IMR-90 (cell line): ENCODE data around the gene C21orf91. TPM values are rescaled to one million over a fixed set of nuclear protein-coding genes. Genes with fewer than 3 reads are reported as not detected.

Source experiments
- ATAC-seq: fragments of 200-7000 bp; cut with Tn5 transposase; 2 replicates; pipeline ENCODE4 v1.9.1; 2020; ENCODE audit warnings: low read depth, mild to moderate bottlenecking, moderate library complexity
- BruUV-seq: library from RNA; stranded (reverse); fragments of 400-500 nt; replicated peaks from 2 replicates; lab custom pipeline; 2021; lab: Mats Ljungman, UMichigan
- CTCF ChIA-PET: fragments of 300-600 bp; formaldehyde crosslinking; extraction: SDS; loops from one replicate; lab custom pipeline; 2021; ENCODE audit warnings: antibody characterized with exemption; lab: Yijun Ruan, JAX
- POLR2A ChIA-PET: fragments of 300-600 bp; sonication (Branson Sonifier 250); formaldehyde crosslinking; loops from one replicate; lab custom pipeline; 2022; ENCODE audit warnings: antibody characterized with exemption; ENCODE audit not compliant: unreplicated experiment; lab: Charles Lee
- DNase-seq: peaks from one replicate; pipeline ENCODE4 v3.0.0; 2013
- H2AFZ ChIP-seq: replicated peaks from 2 replicates; pipeline ENCODE3; 2013; ENCODE audit warnings: low read length, mild to moderate bottlenecking; ENCODE audit not compliant: poor library complexity
- H2AK5ac ChIP-seq: 2 replicates; pipeline ENCODE4 v1.6.1; 2013; ENCODE audit warnings: low read depth, low read length, inconsistent platforms
- H2AK9ac ChIP-seq: replicated peaks from 2 replicates; pipeline ENCODE3; 2013; ENCODE audit warnings: mild to moderate bottlenecking, low read depth, low read length, moderate library complexity; ENCODE audit not compliant: poor library complexity
- H2BK120ac ChIP-seq: 2 replicates; pipeline ENCODE4 v1.6.1; 2013; ENCODE audit warnings: low read depth, low read length, inconsistent platforms
- H2BK15ac ChIP-seq: 3 replicates; pipeline ENCODE4 v1.6.1; 2013; ENCODE audit warnings: low read depth, low read length, inconsistent platforms
- H2BK20ac ChIP-seq: 2 replicates; pipeline ENCODE4 v1.6.1; 2013; ENCODE audit warnings: low read depth, mild to moderate bottlenecking, inconsistent platforms, low read length, moderate library complexity
- H2BK5ac ChIP-seq: 2 replicates; pipeline ENCODE4 v1.6.1; 2013; ENCODE audit warnings: mild to moderate bottlenecking, low read depth, low read length, inconsistent platforms; ENCODE audit not compliant: poor library complexity, severe bottlenecking
- H3K14ac ChIP-seq: replicated peaks from 2 replicates; pipeline ENCODE4 v1.6.1; 2013; ENCODE audit warnings: low read depth, low read length, inconsistent platforms
- H3K18ac ChIP-seq: 2 replicates; pipeline ENCODE4 v1.6.1; 2013; ENCODE audit warnings: low read depth, low read length, control low read depth
- H3K23ac ChIP-seq: 2 replicates; pipeline ENCODE4 v1.6.1; 2013; ENCODE audit warnings: low read depth, low read length, inconsistent platforms
- H3K27ac ChIP-seq: 2 replicates; pipeline ENCODE4 v1.5.1; 2013; ENCODE audit warnings: mild to moderate bottlenecking, control low read depth, low read length; ENCODE audit not compliant: insufficient read depth
- H3K27me3 ChIP-seq: 2 replicates; pipeline ENCODE4 v1.6.1; 2013; ENCODE audit warnings: low read length; ENCODE audit not compliant: control insufficient read depth, insufficient read depth
- H3K36me3 ChIP-seq: 2 replicates; pipeline ENCODE4 v1.6.1; 2013; ENCODE audit warnings: low read length, mixed read lengths; ENCODE audit not compliant: control insufficient read depth, insufficient read depth
- H3K4ac ChIP-seq: 2 replicates; pipeline ENCODE4 v1.6.1; 2013; ENCODE audit warnings: low read depth, low read length, inconsistent platforms
- H3K4me1 ChIP-seq: 2 replicates; pipeline ENCODE4 v1.6.1; 2013; ENCODE audit warnings: low read length, mixed read lengths; ENCODE audit not compliant: control insufficient read depth, insufficient read depth
- H3K4me2 ChIP-seq: 2 replicates; pipeline ENCODE4 v1.6.1; 2013; ENCODE audit warnings: low read depth, mild to moderate bottlenecking, control low read depth, low read length, moderate library complexity
- H3K4me3 ChIP-seq: 2 replicates; pipeline ENCODE4 v1.5.1; 2013; ENCODE audit warnings: low read depth, mild to moderate bottlenecking, control low read depth, low read length, moderate library complexity; ENCODE audit not compliant: insufficient read depth
- H3K56ac ChIP-seq: 2 replicates; pipeline ENCODE4 v1.6.1; 2013; ENCODE audit warnings: low read length, inconsistent platforms; ENCODE audit not compliant: insufficient read depth; ENCODE audit errors: extremely low read depth
- H3K79me1 ChIP-seq, 2 experiments: 2 replicates each; pipeline ENCODE4 v1.6.1; 2013; ENCODE audit warnings: low read length in 2 of 2, inconsistent platforms in 1 of 2, low read depth in 1 of 2
- H3K9ac ChIP-seq: 2 replicates; pipeline ENCODE4 v1.6.1; 2013; ENCODE audit warnings: low read depth, low read length, control low read depth
- H3K9me1 ChIP-seq: 2 replicates; pipeline ENCODE4 v1.6.1; 2013; ENCODE audit warnings: low read length, inconsistent platforms; ENCODE audit not compliant: insufficient read depth
- H3K9me3 ChIP-seq: 2 replicates; pipeline ENCODE4 v1.6.1; 2013; ENCODE audit warnings: low read length; ENCODE audit not compliant: control insufficient read depth, insufficient read depth
- H4K20me1 ChIP-seq: 2 replicates; pipeline ENCODE4 v1.6.1; 2013; ENCODE audit warnings: low read length, inconsistent platforms; ENCODE audit not compliant: insufficient read depth
- H4K5ac ChIP-seq: 2 replicates; pipeline ENCODE4 v1.6.1; 2013; ENCODE audit warnings: mild to moderate bottlenecking, low read depth, low read length, control low read depth
- H4K8ac ChIP-seq, 2 experiments: 2 replicates each; pipeline ENCODE4 v1.6.1; 2013; ENCODE audit warnings: low read depth in 2 of 2, low read length in 2 of 2, control low read depth in 1 of 2, inconsistent platforms in 1 of 2
- H4K91ac ChIP-seq: 2 replicates; pipeline ENCODE4 v1.6.1; 2013; ENCODE audit warnings: low read depth, low read length, inconsistent platforms; ENCODE audit not compliant: insufficient read depth
- BHLHE40 ChIP-seq: fragments of 150-350 bp; IDR thresholded peaks from 2 replicates; pipeline ENCODE4 v1.6.1; 2016; ENCODE audit warnings: mild to moderate bottlenecking, low read depth, low read length
- CEBPB ChIP-seq: IDR thresholded peaks from 2 replicates; pipeline ENCODE4 v1.6.1; 2012; ENCODE audit warnings: low read depth, low read length, improper control_type of control experiment
- CHD1 ChIP-seq: IDR thresholded peaks from 2 replicates; pipeline ENCODE4 v1.6.1; 2012; ENCODE audit warnings: low read depth, low read length, improper control_type of control experiment
- FOS ChIP-seq: fragments of 150-350 bp; IDR thresholded peaks from 2 replicates; pipeline ENCODE4 v1.6.1; 2016; ENCODE audit warnings: low read depth, low read length
- MAFK ChIP-seq: IDR thresholded peaks from 2 replicates; pipeline ENCODE4 v1.6.1; 2012; ENCODE audit warnings: low read depth, low read length, improper control_type of control experiment
- MAZ ChIP-seq: IDR thresholded peaks from 2 replicates; pipeline ENCODE4 v1.6.1; 2012; ENCODE audit warnings: low read depth, mild to moderate bottlenecking, low read length, improper control_type of control experiment, moderate library complexity, borderline replicate concordance
- MXI1 ChIP-seq: IDR thresholded peaks from 2 replicates; pipeline ENCODE4 v1.6.1; 2012; ENCODE audit warnings: low read depth, mild to moderate bottlenecking, low read length, moderate library complexity, borderline replicate concordance
- NFE2L2 ChIP-seq: fragments of 150-350 bp; IDR thresholded peaks from 2 replicates; pipeline ENCODE4 v1.6.1; 2016; ENCODE audit warnings: low read depth, mild to moderate bottlenecking, low read length
- POLR2A ChIP-seq: IDR thresholded peaks from 2 replicates; pipeline ENCODE4 v1.6.1; 2012; ENCODE audit warnings: mild to moderate bottlenecking, low read depth, low read length
- RAD21 ChIP-seq: IDR thresholded peaks from 2 replicates; pipeline ENCODE4 v1.6.1; 2012; ENCODE audit warnings: low read length, improper control_type of control experiment
- RCOR1 ChIP-seq: IDR thresholded peaks from 2 replicates; pipeline ENCODE4 v1.6.1; 2012; ENCODE audit warnings: mild to moderate bottlenecking, low read length, improper control_type of control experiment; ENCODE audit not compliant: insufficient replicate concordance
- RFX5 ChIP-seq: IDR thresholded peaks from 2 replicates; pipeline ENCODE4 v1.8.0; 2012; ENCODE audit warnings: low read depth, mild to moderate bottlenecking, low read length, moderate library complexity
- SMC3 ChIP-seq: fragments of 150-350 bp; IDR thresholded peaks from 2 replicates; pipeline ENCODE4 v1.6.1; 2016; ENCODE audit warnings: low read depth, mild to moderate bottlenecking, antibody characterized with exemption, low read length, moderate library complexity
- WGBS, 2 experiments: methylation state at CpG; one replicate each; pipeline versions ENCODE4 v1.1.5 to v1.1.7; 2013; ENCODE audit warnings: missing lambda C conversion rate in 2 of 2; ENCODE audit not compliant: insufficient read length in 1 of 2; ENCODE audit errors: extremely low coverage in 2 of 2; 5-methylcytosine and 5-hydroxymethylcytosine counted together
- dilution Hi-C: fragments of 300-500 bp; cut with HindIII; formaldehyde crosslinking; loops from one replicate; pipeline ENCODE4 v1.14.3; 2018; ENCODE audit warnings: low sequenced_read_pairs; ENCODE audit not compliant: unreplicated experiment
- in situ Hi-C: fragments of 300-500 bp; cut with MboI; formaldehyde crosslinking; loops from 3 replicates; pipeline ENCODE4 v1.14.3; 2019; ENCODE audit warnings: low sequenced_read_pairs, inconsistent platforms, mixed read lengths
- intact Hi-C: fragments of 100-400 bp; cut with micrococcal nuclease; formaldehyde crosslinking; loops from 2 replicates; pipeline ENCODE4 v1.10.0; 2022
- polyA plus RNA-seq, 3 experiments: library from polyadenylated mRNA; depleted of rRNA; stranded (reverse); fragments of >200 nt; gene quantifications; 2 replicates each; pipeline ENCODE4 v1.2.3, GENCODE V29; 2012; ENCODE audit warnings: low replicate concordance in 1 of 3
- total RNA-seq: library from RNA; depleted of rRNA; stranded (reverse); fragments of >200 nt; gene quantifications from 2 replicates; pipeline ENCODE4 v1.2.3, GENCODE V29; 2012
- TF ChIP-seq, protein P1 (sequence below): fragments of 150-350 bp; IDR thresholded peaks from 2 replicates; pipeline ENCODE4 v1.6.1; 2017; ENCODE audit warnings: mild to moderate bottlenecking, antibody characterized with exemption, low read length, low read depth
- TF ChIP-seq, protein P2 (sequence below): fragments of 150-350 bp; IDR thresholded peaks from 2 replicates; pipeline ENCODE4 v1.6.1; 2016; ENCODE audit warnings: low read depth, mild to moderate bottlenecking, low read length, moderate library complexity, borderline replicate concordance
- TF ChIP-seq, protein P3 (sequence below): conservative IDR thresholded peaks from 2 replicates; pipeline ENCODE4 v1.5.1; 2012; ENCODE audit warnings: mild to moderate bottlenecking, low read depth, low read length, improper control_type of control experiment

C21orf91 gene
- total and polyA plus RNA-seq, 2 of the 4 experiments (the other 2 are of a cell fraction) = 3.7 to 9.3 TPM

DNA sequence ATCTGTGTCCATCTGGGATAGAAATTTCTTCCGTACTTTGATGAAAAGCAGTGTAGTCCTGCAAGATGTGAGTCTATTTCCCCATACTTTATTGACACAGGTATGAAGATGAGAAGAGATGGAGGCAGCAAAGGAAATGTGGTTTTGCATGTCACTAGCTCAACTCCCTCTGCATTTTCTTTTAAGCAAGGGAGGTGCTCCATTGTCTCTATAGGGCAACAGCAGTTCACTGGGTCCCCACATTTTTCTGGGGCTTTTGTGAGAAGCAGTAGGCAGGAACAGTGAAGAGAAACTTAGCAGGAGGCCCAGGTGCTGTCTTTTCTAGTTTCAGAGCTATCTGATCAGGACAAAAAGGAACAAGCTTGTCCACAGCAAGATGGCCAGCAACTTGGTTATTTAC lies 37.1 kb downstream of the C21orf91 start:
- Histone ChIP-seq H3K9me3 (peaks cover 2% of the 10 kb centered on the region; the same call in 1 of the 2 replicates), H3K4me2 (no peak overlapping the region), H4K20me1 (no peaks in the 10 kb centered on the region), H2BK15ac (no peak overlapping the region), H4K8ac (no peak overlapping the region), H3K14ac (no peak overlapping the region), H4K91ac (no peak overlapping the region), H3K27ac (no peak overlapping the region), H2AK9ac (no peak overlapping the region), H4K5ac (no peak overlapping the region), H3K23ac (no peak overlapping the region), H3K4ac (no peak overlapping the region), H2AK5ac (no peak overlapping the region), H2AFZ (no peak overlapping the region), H2BK20ac (no peak overlapping the region), H3K27me3 (no peaks in the 10 kb centered on the region), H3K56ac (no peak overlapping the region), H3K9me1 (no peaks in the 10 kb centered on the region), H3K4me1 (no peaks in the 10 kb centered on the region), H2BK120ac (no peak overlapping the region), H3K4me3 (no peak overlapping the region), H2BK5ac (no peak overlapping the region), H3K18ac (no peak overlapping the region), H3K9ac (no peak overlapping the region), H3K79me1 (no peaks in the 10 kb centered on the region), H3K36me3 (peaks cover 13% of the 10 kb centered on the region)
- ATAC-seq (no peak), DNase-seq (no peak)
- TF ChIP-seq SMC3 (no peak), POLR2A (no peak), FOS (no peak), MAZ (no peak), RAD21 (no peak), MAFK (no peak), NFE2L2 (no peak), RFX5 (no peak), MXI1 (no peak), CHD1 (no peak), BHLHE40 (no peak), CEBPB (no peak), RCOR1 (no peak)
- TF ChIP-seq, protein P1, sequence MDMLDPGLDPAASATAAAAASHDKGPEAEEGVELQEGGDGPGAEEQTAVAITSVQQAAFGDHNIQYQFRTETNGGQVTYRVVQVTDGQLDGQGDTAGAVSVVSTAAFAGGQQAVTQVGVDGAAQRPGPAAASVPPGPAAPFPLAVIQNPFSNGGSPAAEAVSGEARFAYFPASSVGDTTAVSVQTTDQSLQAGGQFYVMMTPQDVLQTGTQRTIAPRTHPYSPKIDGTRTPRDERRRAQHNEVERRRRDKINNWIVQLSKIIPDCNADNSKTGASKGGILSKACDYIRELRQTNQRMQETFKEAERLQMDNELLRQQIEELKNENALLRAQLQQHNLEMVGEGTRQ = no peak
- TF ChIP-seq, protein P2, sequence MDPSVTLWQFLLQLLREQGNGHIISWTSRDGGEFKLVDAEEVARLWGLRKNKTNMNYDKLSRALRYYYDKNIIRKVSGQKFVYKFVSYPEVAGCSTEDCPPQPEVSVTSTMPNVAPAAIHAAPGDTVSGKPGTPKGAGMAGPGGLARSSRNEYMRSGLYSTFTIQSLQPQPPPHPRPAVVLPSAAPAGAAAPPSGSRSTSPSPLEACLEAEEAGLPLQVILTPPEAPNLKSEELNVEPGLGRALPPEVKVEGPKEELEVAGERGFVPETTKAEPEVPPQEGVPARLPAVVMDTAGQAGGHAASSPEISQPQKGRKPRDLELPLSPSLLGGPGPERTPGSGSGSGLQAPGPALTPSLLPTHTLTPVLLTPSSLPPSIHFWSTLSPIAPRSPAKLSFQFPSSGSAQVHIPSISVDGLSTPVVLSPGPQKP = no peak
- TF ChIP-seq, protein P3, sequence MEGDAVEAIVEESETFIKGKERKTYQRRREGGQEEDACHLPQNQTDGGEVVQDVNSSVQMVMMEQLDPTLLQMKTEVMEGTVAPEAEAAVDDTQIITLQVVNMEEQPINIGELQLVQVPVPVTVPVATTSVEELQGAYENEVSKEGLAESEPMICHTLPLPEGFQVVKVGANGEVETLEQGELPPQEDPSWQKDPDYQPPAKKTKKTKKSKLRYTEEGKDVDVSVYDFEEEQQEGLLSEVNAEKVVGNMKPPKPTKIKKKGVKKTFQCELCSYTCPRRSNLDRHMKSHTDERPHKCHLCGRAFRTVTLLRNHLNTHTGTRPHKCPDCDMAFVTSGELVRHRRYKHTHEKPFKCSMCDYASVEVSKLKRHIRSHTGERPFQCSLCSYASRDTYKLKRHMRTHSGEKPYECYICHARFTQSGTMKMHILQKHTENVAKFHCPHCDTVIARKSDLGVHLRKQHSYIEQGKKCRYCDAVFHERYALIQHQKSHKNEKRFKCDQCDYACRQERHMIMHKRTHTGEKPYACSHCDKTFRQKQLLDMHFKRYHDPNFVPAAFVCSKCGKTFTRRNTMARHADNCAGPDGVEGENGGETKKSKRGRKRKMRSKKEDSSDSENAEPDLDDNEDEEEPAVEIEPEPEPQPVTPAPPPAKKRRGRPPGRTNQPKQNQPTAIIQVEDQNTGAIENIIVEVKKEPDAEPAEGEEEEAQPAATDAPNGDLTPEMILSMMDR = no peak
- no TSS peak for BruUV-seq
- dilution Hi-C loops = no loop called here
- in situ Hi-C loops = no loop called here
- intact Hi-C loops = no loop called here
- POLR2A ChIA-PET = no interaction called here
- no CpG with 5 or more reads among the region's 1 CpG for WGBS, 2 experiments
- CTCF ChIA-PET = interaction anchor here (0.5 kb wide), 1 partner anchor 20 kb away, joined by 4 read pairs; no protein-coding TSS in a partner anchor
